Stomach (tissue), 4 donors: ENCODE results near the gene NDUFA12.

Experiments used
- CTCF ChIP-seq, 7 experiments: fragments of 450-650 bp in 4 of 7; fragments of 200-600 bp in 3 of 7; sonication (generic) in 3 of 7; IDR thresholded peaks; one replicate each; pipeline ENCODE4 v1.5.1; 2016 to 2019; ENCODE audit warnings: antibody characterized with exemption in 7 of 7, control low read depth in 2 of 7, mild to moderate bottlenecking in 1 of 7
- POLR2A ChIP-seq, 4 donors: fragments of 450-650 bp; IDR thresholded peaks; one replicate each; pipeline ENCODE4 v1.6.1; 2016; ENCODE audit warnings: antibody characterized with exemption in 4 of 4, control low read depth in 2 of 4, mild to moderate bottlenecking in 1 of 4, moderate library complexity in 1 of 4
- POLR2AphosphoS5 ChIP-seq, 3 donors: sonication (generic); formaldehyde crosslinking; IDR thresholded peaks; one replicate each; pipeline ENCODE4 v1.6.1; 2016; ENCODE audit warnings: antibody characterized with exemption in 3 of 3

GRCh38 chr12:94925729-94926128 is 77.8 kb downstream of the NDUFA12 start:
- TF ChIP-seq CTCF (IDR thresholded peaks at IDR 0.05) (no peak), POLR2AphosphoS5 (IDR thresholded peaks at IDR 0.05) (no peak), POLR2A (IDR thresholded peaks at IDR 0.05) (no peak)
